Keratinocyte (primary cell): ENCODE results near the gene THRB. TPM values are rescaled to one million over a fixed set of nuclear protein-coding genes. Genes with fewer than 3 reads are reported as not detected.

Source experiments
- DNase-seq: peaks from one replicate; pipeline ENCODE4 v3.0.0-alpha.2; 2011; ENCODE audit warnings: low read depth, missing footprints, low spot score
- FAIRE-seq: peaks from 2 replicates; lab custom pipeline; 2011; peaks lifted over from hg19 to GRCh38; lab: Jason Lieb, UNC
- H2AFZ ChIP-seq: 2 replicates; pipeline ENCODE4 v1.6.0; 2012; ENCODE audit warnings: low read length, control low read depth, inconsistent platforms; ENCODE audit not compliant: control insufficient read depth
- H3K27ac ChIP-seq: 2 replicates; pipeline ENCODE4 v1.5.1; 2011; ENCODE audit warnings: low read length; ENCODE audit not compliant: control insufficient read depth, insufficient read depth
- H3K27me3 ChIP-seq: 3 replicates; pipeline ENCODE4 v1.6.0; 2011; ENCODE audit warnings: low read length; ENCODE audit not compliant: control insufficient read depth, insufficient read depth; ENCODE audit errors: extremely low read depth
- H3K36me3 ChIP-seq, 2 experiments: 2 replicates in 1 of 2; 3 replicates in 1 of 2; pipeline ENCODE4 v1.5.1; 2011; ENCODE audit warnings: low read length in 2 of 2, mild to moderate bottlenecking in 1 of 2; ENCODE audit not compliant: control insufficient read depth in 2 of 2, insufficient read depth in 2 of 2; ENCODE audit errors: extremely low read depth in 1 of 2
- H3K4me1 ChIP-seq: 3 replicates; pipeline ENCODE4 v1.5.1; 2011; ENCODE audit warnings: low read length; ENCODE audit not compliant: control insufficient read depth, insufficient read depth; ENCODE audit errors: extremely low read depth
- H3K4me2 ChIP-seq: 3 replicates; pipeline ENCODE4 v1.6.0; 2011; ENCODE audit warnings: low read depth, low read length; ENCODE audit not compliant: control insufficient read depth, insufficient read depth; ENCODE audit errors: extremely low read depth
- H3K4me3 ChIP-seq, 3 experiments: fragments of 200-600 bp in 1 of 3; sonication (generic) in 1 of 3; 2 replicates in 2 of 3; 3 replicates in 1 of 3; pipeline ENCODE4 v1.5.1; 2011 to 2016; ENCODE audit warnings: low read length in 3 of 3, mild to moderate bottlenecking in 3 of 3, control low read depth in 2 of 3, inconsistent platforms in 1 of 3, low read depth in 1 of 3, mixed read lengths in 1 of 3, mixed run types in 1 of 3, moderate library complexity in 1 of 3; ENCODE audit not compliant: control insufficient read depth in 2 of 3, insufficient read depth in 2 of 3; ENCODE audit errors: extremely low read depth in 1 of 3
- H3K79me2 ChIP-seq: 2 replicates; pipeline ENCODE4 v1.6.0; 2012; ENCODE audit warnings: low read length; ENCODE audit not compliant: control insufficient read depth, insufficient read depth
- H3K9ac ChIP-seq: 3 replicates; pipeline ENCODE4 v1.6.0; 2011; ENCODE audit warnings: low read length; ENCODE audit not compliant: control insufficient read depth, insufficient read depth; ENCODE audit errors: extremely low read depth
- H3K9me1 ChIP-seq: 3 replicates; pipeline ENCODE4 v1.6.0; 2011; ENCODE audit warnings: low read length; ENCODE audit not compliant: control insufficient read depth, insufficient read depth; ENCODE audit errors: extremely low read depth
- H3K9me3 ChIP-seq: 2 replicates; pipeline ENCODE4 v1.5.1; 2012; ENCODE audit warnings: low read depth, low read length; ENCODE audit not compliant: control insufficient read depth
- H4K20me1 ChIP-seq: 3 replicates; pipeline ENCODE4 v1.6.0; 2011; ENCODE audit warnings: low read length; ENCODE audit not compliant: control insufficient read depth, insufficient read depth; ENCODE audit errors: extremely low read depth
- CTCF ChIP-seq, 3 experiments: IDR thresholded peaks in 1 of 3; conservative IDR thresholded peaks in 1 of 3; optimal IDR thresholded peaks in 1 of 3; 2 replicates in 2 of 3; 3 replicates in 1 of 3; pipeline versions ENCODE3 to v1.5.1; 2011; ENCODE audit warnings: low read length in 3 of 3, mild to moderate bottlenecking in 3 of 3, moderate library complexity in 2 of 3, control low read depth in 1 of 3, inconsistent platforms in 1 of 3; ENCODE audit not compliant: insufficient read depth in 2 of 3; ENCODE audit errors: extremely low read depth in 1 of 3
- EZH2 ChIP-seq: IDR thresholded peaks from one replicate; pipeline ENCODE4 v1.6.1; 2012; ENCODE audit warnings: inconsistent platforms, mild to moderate bottlenecking, low read length, moderate library complexity
- dilution Hi-C: fragments of 300-500 bp; cut with MboI; formaldehyde crosslinking; loops from one replicate; pipeline ENCODE4 v1.7.0; 2020; ENCODE audit warnings: low sequenced_read_pairs; ENCODE audit not compliant: extremely low pct_ligation_motif_present
- polyA plus RNA-seq, 5 experiments: library from polyadenylated mRNA; depleted of rRNA in 3 of 5; stranded (reverse) in 3 of 5; stranded (forward) in 1 of 5; unstranded in 1 of 5; fragments of >200 nt; gene quantifications; 1 replicate in 1 of 5; 2 replicates in 3 of 5; 3 replicates in 1 of 5; pipeline versions ENCODE4 v1.2.1 to v1.2.3, GENCODE V29; 2011 to 2012; ENCODE audit warnings: missing spikeins in 2 of 5, low read depth in 1 of 5, low replicate concordance in 1 of 5

THRB gene
- polyA plus RNA-seq, 1 donor (not counting 4 experiments of a cell fraction or from before 2014, with no cell fraction given): 2.6 TPM

GRCh38 chr3:24538891-24539290 lies 44.2 kb upstream of the THRB start:
- Histone ChIP-seq H3K9me1 (no peaks in the 10 kb centered on the region), H3K4me1 (no peaks in the 10 kb centered on the region)

GRCh38 chr3:24533561-24534193 lies 39.0 kb upstream of the THRB start:
- DNase-seq (no peak), FAIRE-seq (no peak)
- TF ChIP-seq EZH2 (no peak), CTCF (optimal IDR thresholded peaks at IDR 0.05 in 1 of 3, IDR thresholded peaks at IDR 0.05 in 1 of 3, conservative IDR thresholded peaks at IDR 0.05 in 1 of 3; ENCODE audit: extremely low read depth in 1 of 3, insufficient read depth in 2 of 3, low read length in 3 of 3) (no peak)
- Histone ChIP-seq H3K9me1 (no peaks in the 10 kb centered on the region), H3K36me3 (no peaks in the 10 kb centered on the region), H3K4me2 (no peak overlapping the region), H3K79me2 (no peaks in the 10 kb centered on the region), H4K20me1 (no peaks in the 10 kb centered on the region), H3K4me1 (no peaks in the 10 kb centered on the region), H3K27ac (no peak overlapping the region), H3K9me3 (no peaks in the 10 kb centered on the region), H2AFZ (no peak overlapping the region), H3K9ac (no peak overlapping the region), H3K27me3 (no peaks in the 10 kb centered on the region), H3K4me3 (no peak overlapping the region)
- dilution Hi-C loops: no loop called here

More at GRCh38 chr3:24538891-24539290, 44.2 kb upstream of the THRB start:
- Histone ChIP-seq H3K4me3 (no peak overlapping the region), H3K79me2 (no peaks in the 10 kb centered on the region), H3K9ac (no peak overlapping the region), H2AFZ (no peak overlapping the region), H3K27me3 (no peaks in the 10 kb centered on the region), H3K9me3 (no peaks in the 10 kb centered on the region), H3K27ac (no peak overlapping the region), H3K4me2 (no peak overlapping the region), H3K36me3 (no peaks in the 10 kb centered on the region), H4K20me1 (no peaks in the 10 kb centered on the region)
- dilution Hi-C loops: no loop called here
- TF ChIP-seq CTCF (optimal IDR thresholded peaks at IDR 0.05 in 1 of 3, IDR thresholded peaks at IDR 0.05 in 1 of 3, conservative IDR thresholded peaks at IDR 0.05 in 1 of 3; ENCODE audit: extremely low read depth in 1 of 3, insufficient read depth in 2 of 3, low read length in 3 of 3) (no peak), EZH2 (no peak)
- FAIRE-seq (no peak), DNase-seq (no peak)
